ENCODE results near the gene MEGF11.

MEGF11 gene

GRCh38 chr15:66254089-66254950 lies 770 bp upstream of the MEGF11 start:
- DNase-seq: peak; percentile 38
- Mint-ChIP-seq H3K4me3 (peak overlapping the region; percentile 88), H3K27ac (no peak overlapping the region), H3K9me3 (no peaks in the 10 kb centered on the region), H3K27me3 (ENCODE audit: low read depth, poor library complexity) (peaks cover 90% of the 10 kb centered on the region), H3K4me1 (peaks cover 19% of the 10 kb centered on the region), H3K36me3 (ENCODE audit: low read depth) (no peaks in the 10 kb centered on the region)
- no peak for TF ChIP-seq CTCF (IDR thresholded peaks at IDR 0.05)

GRCh38 chr15:66252685-66253417 lies 699 bp downstream of the MEGF11 start:
- Mint-ChIP-seq H3K36me3 (ENCODE audit: low read depth) (no peaks in the 10 kb centered on the region), H3K4me3 (peak overlapping the region; percentile 77), H3K27me3 (ENCODE audit: low read depth, poor library complexity) (peaks cover 95% of the 10 kb centered on the region), H3K9me3 (no peaks in the 10 kb centered on the region), H3K4me1 (peaks cover 19% of the 10 kb centered on the region), H3K27ac (no peak overlapping the region)
- DNase-seq: peak; percentile 63
- no peak for TF ChIP-seq CTCF (IDR thresholded peaks at IDR 0.05)

- DNase-seq: peak; percentile 82
- Mint-ChIP-seq H3K4me1 (peaks cover 19% of the 10 kb centered on the region), H3K36me3 (ENCODE audit: low read depth) (no peaks in the 10 kb centered on the region), H3K9me3 (no peaks in the 10 kb centered on the region), H3K4me3 (peak overlapping the region; percentile 77), H3K27ac (no peak overlapping the region), H3K27me3 (ENCODE audit: low read depth, poor library complexity) (peaks cover 95% of the 10 kb centered on the region)
- peak; percentile 61 for TF ChIP-seq CTCF (IDR thresholded peaks at IDR 0.05)
Measured at GRCh38 chr15:66251790-66252684, 1.5 kb downstream of the MEGF11 start.

- H3K4me1 Mint-ChIP-seq: peaks cover 19% of the 10 kb centered on the region
- peaks cover 93% of the 10 kb centered on the region for H3K27me3 Mint-ChIP-seq (ENCODE audit: low read depth, poor library complexity)
Measured at GRCh38 chr15:66251065-66251789, 2.3 kb downstream of the MEGF11 start.

More at GRCh38 chr15:66251065-66251789, 2.3 kb downstream of the MEGF11 start:
- no peak overlapping the region for H3K27ac Mint-ChIP-seq
- TF ChIP-seq CTCF (IDR thresholded peaks at IDR 0.05): no peak
- peak overlapping the region; percentile 69 for H3K4me3 Mint-ChIP-seq
- H3K36me3 Mint-ChIP-seq (ENCODE audit: low read depth): no peaks in the 10 kb centered on the region
- no peak for DNase-seq
- no peaks in the 10 kb centered on the region for H3K9me3 Mint-ChIP-seq

Measured in nephron progenitor cell (in vitro differentiated cells).